ENCODE results near the gene ADAMTSL3. TPM values are rescaled to one million over a fixed set of nuclear protein-coding genes. Genes with fewer than 3 reads are reported as not detected.

Gene ADAMTSL3
- total and polyA plus RNA-seq, 4 donors: 3.5 to 19.0 (median 8.0) TPM

- no peak overlapping the region for H3K9ac ChIP-seq (ENCODE audit: low read depth in 1 of 2, low read length in 2 of 2)
- TF ChIP-seq EGR1 (IDR thresholded peaks at IDR 0.05; ENCODE audit: low read depth in 2 of 2) (no peak), RXRA (IDR thresholded peaks at IDR 0.05) (no peak), REST (IDR thresholded peaks at IDR 0.05) (no peak), MAX (IDR thresholded peaks at IDR 0.05) (no peak), NR2F2 (IDR thresholded peaks at IDR 0.05) (peak; percentile 65), RAD21 (IDR thresholded peaks at IDR 0.05) (no peak), TAF1 (conservative IDR thresholded peaks at IDR 0.05) (no peak), FOXA2 (IDR thresholded peaks at IDR 0.05) (no peak), CTCF (IDR thresholded peaks at IDR 0.05; ENCODE audit: low read depth, low read length, missing input control) (no peak)
- no peak overlapping the region for H3K4me3 ChIP-seq (ENCODE audit: low read depth in 1 of 3, low read length in 3 of 3)
- peaks cover 0 to under 1% (median 0%) of the 10 kb centered on the region in 4 donors for H3K9me3 ChIP-seq (ENCODE audit: control insufficient read depth in 4 of 4, low read length in 3 of 4)
- no peaks in the 10 kb centered on the region for H3K4me1 ChIP-seq (ENCODE audit: control insufficient read depth in 4 of 4, insufficient read depth in 4 of 4, low read length in 3 of 4)
- no peaks in the 10 kb centered on the region for H3K36me3 ChIP-seq (ENCODE audit: control insufficient read depth in 4 of 4, insufficient read depth in 3 of 4, low read depth in 1 of 4, low read length in 3 of 4)
- H3K27me3 ChIP-seq (ENCODE audit: control insufficient read depth in 4 of 4, insufficient read depth in 4 of 4, low read length in 3 of 4): peaks cover 0 to 6% (median 0%) of the 10 kb centered on the region in 4 donors
- H3K27ac ChIP-seq (ENCODE audit: low read depth in 1 of 2, low read length in 2 of 2): no peak overlapping the region
- no peak for DNase-seq (ENCODE audit: low spot score)
- 69% methylated on average over 7 of the region's 7 CpGs for WGBS
Measured at GRCh38 chr15:83605111-83605945, 48.6 kb upstream of the ADAMTSL3 start.

- Histone ChIP-seq H3K27ac (ENCODE audit: low read depth in 1 of 2, low read length in 2 of 2) (no peak overlapping the region), H3K4me3 (ENCODE audit: low read depth in 1 of 3, low read length in 3 of 3) (no peak overlapping the region), H3K9me3 (ENCODE audit: control insufficient read depth in 4 of 4, low read length in 3 of 4) (no peaks in the 10 kb centered on the region), H3K27me3 (ENCODE audit: control insufficient read depth in 4 of 4, insufficient read depth in 4 of 4, low read length in 3 of 4) (peaks cover 0 to 3% (median 0%) of the 10 kb centered on the region in 4 donors), H3K9ac (ENCODE audit: low read depth in 1 of 2, low read length in 2 of 2) (no peak overlapping the region), H3K4me1 (ENCODE audit: control insufficient read depth in 4 of 4, insufficient read depth in 4 of 4, low read length in 3 of 4) (no peaks in the 10 kb centered on the region), H3K36me3 (ENCODE audit: control insufficient read depth in 4 of 4, insufficient read depth in 3 of 4, low read depth in 1 of 4, low read length in 3 of 4) (no peaks in the 10 kb centered on the region)
- WGBS: 82% methylated on average over 3 of the region's 3 CpGs
- no peak for DNase-seq (ENCODE audit: low spot score)
- no peak for TF ChIP-seq ZBTB33 (IDR thresholded peaks at IDR 0.05)
- TF ChIP-seq TAF1 (conservative IDR thresholded peaks at IDR 0.05): no peak
- TF ChIP-seq YY1 (IDR thresholded peaks at IDR 0.05): no peak
- TF ChIP-seq GABPA (IDR thresholded peaks at IDR 0.05 in 1 of 2, conservative IDR thresholded peaks at IDR 0.05 in 1 of 2): no peak
- no peak for TF ChIP-seq RXRA (IDR thresholded peaks at IDR 0.05)
- TF ChIP-seq MAX (IDR thresholded peaks at IDR 0.05): no peak
- no peak for TF ChIP-seq HNF4A (conservative IDR thresholded peaks at IDR 0.05)
- TF ChIP-seq FOXA1 (IDR thresholded peaks at IDR 0.05): no peak
- TF ChIP-seq HNF4G (IDR thresholded peaks at IDR 0.05): no peak
- TF ChIP-seq SP1 (IDR thresholded peaks at IDR 0.05): no peak
- no peak for TF ChIP-seq CTCF (IDR thresholded peaks at IDR 0.05; ENCODE audit: low read depth, low read length, missing input control)
- no peak for TF ChIP-seq RAD21 (IDR thresholded peaks at IDR 0.05)
- no peak for TF ChIP-seq EGR1 (IDR thresholded peaks at IDR 0.05; ENCODE audit: low read depth in 2 of 2)
- no peak for TF ChIP-seq NR2F2 (IDR thresholded peaks at IDR 0.05)
- no peak for TF ChIP-seq ATF3 (IDR thresholded peaks at IDR 0.05)
- TF ChIP-seq JUND (IDR thresholded peaks at IDR 0.05): no peak
- no peak for TF ChIP-seq FOXA2 (IDR thresholded peaks at IDR 0.05)
Measured at GRCh38 chr15:83610132-83610531, 43.8 kb upstream of the ADAMTSL3 start.
